COLO668 (cell line): ENCODE results near the gene UQCC2.
A peak's percentile ranks its signal among the peaks of the same experiment; 100 is the strongest.

Experiments used
- DNase-seq: peaks from one replicate; lab custom pipeline; 2025; ENCODE audit not compliant: unreplicated experiment; lab: John Stamatoyannopoulos, UW

Gene UQCC2

GRCh38 chr6:33725891-33726673 is 14.6 kb upstream of the UQCC2 start:
- DNase-seq, result no peak

- no peak for DNase-seq
Measured at GRCh38 chr6:33725222-33725621, 13.7 kb upstream of the UQCC2 start.

- DNase-seq, result no peak
Measured at GRCh38 chr6:33724102-33725023, 12.9 kb upstream of the UQCC2 start.

- no peak for DNase-seq
Measured at GRCh38 chr6:33723371-33724085, 12.0 kb upstream of the UQCC2 start.

GRCh38 chr6:33722103-33722623 is 10.7 kb upstream of the UQCC2 start:
- DNase-seq, result no peak

GRCh38 chr6:33721508-33721907 is 10.0 kb upstream of the UQCC2 start:
- no peak for DNase-seq

- DNase-seq, result peak; percentile 16
Measured at GRCh38 chr6:33720998-33721397, 9.5 kb upstream of the UQCC2 start.

- DNase-seq, result no peak
Measured at GRCh38 chr6:33719326-33719987, 8.0 kb upstream of the UQCC2 start.

GRCh38 chr6:33718713-33719112 is 7.2 kb upstream of the UQCC2 start:
- DNase-seq, result no peak

- no peak for DNase-seq
Measured at GRCh38 chr6:33717934-33718455, 6.5 kb upstream of the UQCC2 start.

- peak; percentile 35 for DNase-seq
Measured at GRCh38 chr6:33716890-33717632, 5.6 kb upstream of the UQCC2 start.

- peak; percentile 83 for DNase-seq
Measured at GRCh38 chr6:33716379-33716778, 4.9 kb upstream of the UQCC2 start.

GRCh38 chr6:33714385-33715040 is 3.0 kb upstream of the UQCC2 start:
- peak; percentile 22 for DNase-seq

- DNase-seq, result no peak
Measured at GRCh38 chr6:33713786-33714185, 2.3 kb upstream of the UQCC2 start.

- no peak for DNase-seq
Measured at GRCh38 chr6:33712914-33713313, 1.4 kb upstream of the UQCC2 start.

GRCh38 chr6:33710296-33711121 is 991 bp downstream of the UQCC2 start:
- DNase-seq, result peak; percentile 40

GRCh38 chr6:33709605-33710295 is 1.8 kb downstream of the UQCC2 start:
- no peak for DNase-seq
